ENCODE measurements around the gene CAPNS1.
A peak's percentile ranks its signal among the peaks of the same experiment; 100 is the strongest.
"Not testable (repeated sequence)": the region's sequence is repeated elsewhere in the genome, so short reads cannot be mapped to it uniquely, and the experiment has no call there.

The CAPNS1 gene

GRCh38 chr19:36149673-36150406 lies 10.0 kb downstream of the CAPNS1 start:
- DNase-seq: no peak

GRCh38 chr19:36150586-36150985 lies 10.7 kb downstream of the CAPNS1 start:
- no peak for DNase-seq

GRCh38 chr19:36151144-36152018 lies 11.5 kb downstream of the CAPNS1 start:
- DNase-seq: peak; percentile 70

- DNase-seq: no peak
These were observed 12.1 kb downstream of the CAPNS1 start for GRCh38 chr19:36152019-36152351.

- peak; percentile 58 for DNase-seq
These were observed 12.7 kb downstream of the CAPNS1 start, which contains the start of gene COX7A1 for GRCh38 chr19:36152352-36153091. COX7A1 (minus strand) TSS chr19:36152447; CDS start chr19:36152407, 40 bp downstream.

GRCh38 chr19:36153126-36153525 lies 13.3 kb downstream of the CAPNS1 start:
- DNase-seq: no peak

GRCh38 chr19:36160821-36161596 lies 21.1 kb downstream of the CAPNS1 start:
- no peak for DNase-seq

GRCh38 chr19:36163813-36164212 lies 23.9 kb downstream of the CAPNS1 start:
- DNase-seq: no peak

GRCh38 chr19:36169084-36169760 lies 29.4 kb downstream of the CAPNS1 start:
- peak; percentile 53 for DNase-seq

GRCh38 chr19:36172852-36173251 lies 33.0 kb downstream of the CAPNS1 start:
- DNase-seq: no peak

GRCh38 chr19:36173846-36174245 lies 34.0 kb downstream of the CAPNS1 start:
- DNase-seq: not testable (repeated sequence)

- not testable (repeated sequence) for DNase-seq
These were observed 39.2 kb downstream of the CAPNS1 start for GRCh38 chr19:36179077-36179476.

GRCh38 chr19:36182612-36183244 lies 42.9 kb downstream of the CAPNS1 start:
- no peak for DNase-seq

GRCh38 chr19:36183245-36183628 lies 43.4 kb downstream of the CAPNS1 start:
- DNase-seq: no peak

- DNase-seq: not testable (repeated sequence)
These were observed 46.9 kb downstream of the CAPNS1 start for GRCh38 chr19:36186722-36187121.

GRCh38 chr19:36196249-36196648 lies 56.4 kb downstream of the CAPNS1 start:
- DNase-seq: no peak

GRCh38 chr19:36198119-36198518 lies 58.3 kb downstream of the CAPNS1 start:
- no peak for DNase-seq
